DOHH2 (cell line): ENCODE data around the gene THSD7A.

Experiments used
- EZH2phosphoT487 ChIP-seq: fragments of 200-600 bp; sonication (generic); IDR thresholded peaks from 2 replicates; pipeline ENCODE4 v1.6.1; 2017; ENCODE audit warnings: borderline replicate concordance, mild to moderate bottlenecking, antibody characterized with exemption, low read length, moderate library complexity, mixed read lengths
- TF ChIP-seq, protein P1 (sequence below): fragments of 200-600 bp; sonication (generic); IDR thresholded peaks from one replicate; pipeline ENCODE4 v1.5.1; 2014; ENCODE audit warnings: antibody characterized with exemption, mild to moderate bottlenecking, low read depth, low read length; ENCODE audit not compliant: poor library complexity, severe bottlenecking

- TF ChIP-seq, protein P1, sequence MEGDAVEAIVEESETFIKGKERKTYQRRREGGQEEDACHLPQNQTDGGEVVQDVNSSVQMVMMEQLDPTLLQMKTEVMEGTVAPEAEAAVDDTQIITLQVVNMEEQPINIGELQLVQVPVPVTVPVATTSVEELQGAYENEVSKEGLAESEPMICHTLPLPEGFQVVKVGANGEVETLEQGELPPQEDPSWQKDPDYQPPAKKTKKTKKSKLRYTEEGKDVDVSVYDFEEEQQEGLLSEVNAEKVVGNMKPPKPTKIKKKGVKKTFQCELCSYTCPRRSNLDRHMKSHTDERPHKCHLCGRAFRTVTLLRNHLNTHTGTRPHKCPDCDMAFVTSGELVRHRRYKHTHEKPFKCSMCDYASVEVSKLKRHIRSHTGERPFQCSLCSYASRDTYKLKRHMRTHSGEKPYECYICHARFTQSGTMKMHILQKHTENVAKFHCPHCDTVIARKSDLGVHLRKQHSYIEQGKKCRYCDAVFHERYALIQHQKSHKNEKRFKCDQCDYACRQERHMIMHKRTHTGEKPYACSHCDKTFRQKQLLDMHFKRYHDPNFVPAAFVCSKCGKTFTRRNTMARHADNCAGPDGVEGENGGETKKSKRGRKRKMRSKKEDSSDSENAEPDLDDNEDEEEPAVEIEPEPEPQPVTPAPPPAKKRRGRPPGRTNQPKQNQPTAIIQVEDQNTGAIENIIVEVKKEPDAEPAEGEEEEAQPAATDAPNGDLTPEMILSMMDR, result no peak
- TF ChIP-seq EZH2phosphoT487, result no peak
Observed at GRCh38 chr7:11727864-11728263, 104.1 kb downstream of the THSD7A start.
